GF-D8 (cell line): Measurements from ENCODE around the gene SH3BGR.

ENCODE experiments used
- DNase-seq: peaks from one replicate; lab custom pipeline; 2025; lab: John Stamatoyannopoulos, UW

The SH3BGR gene

DNA sequence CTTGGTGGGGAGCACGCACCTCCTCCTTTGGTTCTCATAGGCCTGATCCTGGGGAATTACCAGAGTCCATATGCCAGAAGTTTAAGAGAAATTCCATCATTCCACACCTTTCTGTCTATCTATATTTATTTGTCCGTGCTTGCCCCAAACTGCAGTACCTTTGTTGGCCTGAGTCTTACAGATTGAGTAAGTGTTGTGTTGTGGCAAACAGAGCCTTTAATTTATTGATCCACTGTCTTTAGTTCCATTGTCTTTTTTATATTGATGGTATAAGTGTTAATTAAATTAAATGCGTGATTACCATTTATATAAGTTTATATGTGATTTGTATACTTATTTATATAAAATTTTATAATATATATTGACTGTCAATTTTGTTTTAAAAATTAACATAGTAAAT, 4.9 kb downstream of the SH3BGR start:
- no peak for DNase-seq

DNA sequence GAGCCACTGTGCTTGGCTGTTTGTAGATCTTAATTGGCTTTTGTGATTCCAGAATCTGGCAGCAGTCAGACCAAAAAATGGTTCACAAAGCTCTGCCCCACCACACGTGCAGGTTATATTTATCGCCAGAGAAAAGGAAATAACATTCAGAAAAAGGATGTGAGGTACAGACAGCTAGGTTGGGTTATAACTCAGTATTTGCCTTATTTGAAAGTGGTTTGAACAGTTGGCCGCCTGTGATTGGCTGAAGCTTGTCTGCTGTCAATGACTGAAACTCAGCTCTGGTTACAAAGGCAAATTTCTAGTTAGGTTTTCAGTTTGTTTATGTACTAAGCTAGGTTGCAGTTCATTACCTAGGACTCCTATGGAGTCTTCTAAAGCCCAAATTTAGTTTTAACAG, 9.6 kb downstream of the SH3BGR start:
- no peak for DNase-seq

DNA sequence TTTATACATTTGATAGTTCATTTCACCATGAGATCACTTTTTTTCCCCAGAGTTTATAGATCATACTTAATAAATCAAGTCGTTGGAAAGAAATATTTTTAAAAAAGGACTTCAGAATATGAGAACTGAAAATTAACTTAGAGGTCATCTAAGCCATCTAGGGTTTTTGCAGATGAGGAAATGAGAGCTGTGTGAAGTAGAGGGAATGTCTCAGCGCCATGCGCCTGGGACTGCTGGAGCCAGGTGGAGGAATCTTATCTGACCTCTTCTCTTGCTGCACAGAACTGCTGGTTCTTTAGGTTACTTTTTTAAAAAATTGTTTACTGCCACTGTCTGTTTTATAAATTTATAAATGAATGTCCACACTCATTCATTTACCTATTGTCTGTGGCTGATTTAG, 11.5 kb downstream of the SH3BGR start:
- DNase-seq = no peak

DNA sequence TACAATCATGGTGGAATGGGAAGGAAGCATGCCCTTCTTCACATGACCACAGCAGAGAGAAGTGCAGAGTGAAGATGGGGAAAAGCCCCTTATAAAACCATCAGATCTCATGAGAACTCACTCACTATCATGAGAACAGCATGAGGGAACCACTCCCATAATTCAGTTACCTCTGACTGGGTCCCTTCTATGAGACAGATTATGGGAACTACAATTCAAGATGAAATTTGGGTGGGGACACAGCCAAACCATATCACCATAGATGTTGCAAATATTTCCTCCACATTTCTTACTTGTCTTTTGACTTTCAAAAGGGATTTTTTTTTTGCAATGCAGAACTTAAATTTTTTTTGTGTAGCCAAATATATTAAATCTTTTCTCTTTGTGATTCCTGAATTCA, 14.8 kb downstream of the SH3BGR start:
- no peak for DNase-seq

DNA sequence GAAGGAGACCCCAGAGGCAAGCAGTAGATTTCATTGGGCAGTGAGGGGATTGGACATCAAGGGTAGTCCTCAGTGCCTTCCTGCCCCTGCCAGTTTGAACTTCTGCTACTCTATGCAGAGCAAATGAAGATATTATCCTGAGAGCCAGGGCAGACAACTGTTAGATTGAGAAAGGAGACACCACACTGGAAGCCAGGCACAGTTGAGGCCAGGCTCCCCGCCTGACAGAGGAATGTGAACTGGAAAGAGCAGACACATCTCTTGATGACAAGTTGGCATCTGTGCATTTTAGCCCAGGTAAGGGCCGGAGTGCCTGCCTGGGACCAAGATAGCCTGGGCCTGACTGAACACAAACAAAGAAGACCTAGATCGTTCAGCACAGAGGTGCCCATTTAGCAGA, 16.0 kb downstream of the SH3BGR start:
- no peak for DNase-seq

DNA sequence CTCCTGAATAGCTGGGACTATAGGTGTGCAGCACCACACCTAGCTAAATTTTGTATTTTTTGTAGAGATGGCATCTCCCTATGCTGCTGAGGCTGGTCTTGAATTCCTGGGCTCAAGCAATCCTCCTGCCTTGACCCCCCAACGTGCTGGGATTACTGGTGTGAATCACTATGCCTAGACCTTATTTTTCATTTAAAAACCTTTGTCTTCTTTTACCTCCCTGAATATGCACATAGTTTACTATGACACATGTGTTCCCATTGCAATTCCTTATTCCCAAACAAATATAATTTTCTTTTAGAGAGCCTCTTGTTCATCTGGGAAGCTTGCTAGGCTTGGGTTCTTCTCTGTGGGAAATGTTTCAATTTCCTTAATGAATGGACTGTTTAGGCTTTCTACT, 16.8 kb downstream of the SH3BGR start:
- no peak for DNase-seq

DNA sequence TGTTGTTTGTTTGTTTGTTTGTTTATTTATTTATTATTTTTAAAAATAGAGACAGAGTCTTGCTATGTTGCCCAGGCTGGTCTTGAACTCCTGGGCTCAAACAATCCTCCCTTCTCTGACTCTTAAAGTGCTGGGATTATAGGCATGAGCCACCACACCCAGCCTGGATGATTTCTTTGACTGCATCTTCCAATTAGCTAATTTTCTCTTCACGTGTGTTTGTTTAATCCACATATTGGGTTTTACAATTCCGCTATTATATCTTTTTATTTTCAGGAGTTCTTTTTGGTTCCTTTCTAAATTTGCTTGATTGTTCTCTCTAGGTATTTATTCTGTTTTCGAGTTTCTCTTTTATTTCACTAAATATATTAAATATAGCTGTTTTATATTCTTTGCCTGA, 19.8 kb downstream of the SH3BGR start:
- DNase-seq = no peak

DNA sequence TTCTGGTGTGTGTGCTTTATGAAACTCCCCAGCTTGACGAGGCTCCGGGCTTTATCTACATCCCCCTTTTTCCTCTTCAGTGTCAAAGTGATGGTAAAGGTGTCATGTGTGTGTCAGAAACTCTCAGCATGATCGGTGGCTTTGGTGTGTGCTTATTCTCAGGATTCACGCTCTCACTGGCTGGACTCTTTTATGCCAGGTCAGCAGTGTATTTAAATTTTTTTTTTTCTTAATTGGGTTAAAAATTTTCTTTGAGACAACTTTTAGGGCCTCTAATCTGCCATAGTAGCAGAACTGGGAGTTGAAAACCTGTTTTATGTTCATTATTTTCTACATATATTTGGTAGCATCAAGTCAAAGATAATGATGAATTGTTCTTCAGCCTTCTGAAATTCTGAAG, 21.0 kb downstream of the SH3BGR start:
- no peak for DNase-seq

DNA sequence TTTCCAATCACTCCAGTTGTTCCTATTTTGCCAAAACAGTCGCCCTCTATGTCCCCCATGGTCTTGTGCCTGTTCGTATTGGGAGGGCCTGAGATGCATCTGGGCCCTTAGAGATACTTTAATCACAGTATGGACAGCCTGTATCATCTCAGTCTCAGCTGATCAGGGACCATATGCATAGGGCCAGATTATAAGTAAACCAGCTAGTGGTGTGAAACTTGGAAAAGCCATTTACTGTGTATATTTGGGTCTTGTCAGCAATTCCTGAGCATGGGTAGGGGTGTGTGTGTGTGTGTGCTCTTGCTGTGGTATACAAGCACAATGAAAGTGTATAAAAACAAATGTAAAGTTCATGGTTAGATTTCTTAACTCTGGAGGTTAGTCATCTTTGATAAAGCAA, 22.8 kb downstream of the SH3BGR start:
- DNase-seq = no peak

DNA sequence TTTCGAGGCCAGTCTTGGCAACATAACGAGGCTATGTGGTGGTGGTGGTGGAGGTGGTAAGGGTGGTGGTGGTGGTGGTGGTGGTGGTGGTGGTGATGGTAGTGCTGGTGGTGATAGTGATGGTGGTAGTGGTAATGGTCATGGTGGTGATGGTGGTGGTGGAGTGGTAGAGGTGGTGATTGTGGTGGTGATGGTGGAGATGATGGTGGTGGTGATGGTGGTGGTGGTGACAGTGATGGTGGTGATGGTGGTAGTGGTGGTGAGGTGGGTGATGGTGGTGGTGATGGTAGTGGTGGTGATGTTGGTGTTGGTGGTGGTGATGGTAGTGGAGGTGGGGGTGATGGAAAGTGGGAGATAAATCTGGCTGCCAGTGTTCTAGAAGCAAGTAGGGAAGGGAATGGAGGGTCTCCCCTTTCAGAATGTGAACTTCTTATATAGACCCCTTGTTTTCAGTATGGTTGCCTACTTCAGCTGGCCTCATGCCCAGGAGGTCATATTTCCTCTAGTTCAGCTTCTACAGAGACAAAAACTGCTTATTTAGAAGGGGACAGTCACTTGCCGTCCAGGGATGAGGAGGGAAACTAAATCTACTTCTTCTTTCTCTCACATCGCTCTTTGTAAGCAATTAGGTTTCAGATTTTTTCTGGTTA, 27.5 kb downstream of the SH3BGR start:
- no peak for DNase-seq

DNA sequence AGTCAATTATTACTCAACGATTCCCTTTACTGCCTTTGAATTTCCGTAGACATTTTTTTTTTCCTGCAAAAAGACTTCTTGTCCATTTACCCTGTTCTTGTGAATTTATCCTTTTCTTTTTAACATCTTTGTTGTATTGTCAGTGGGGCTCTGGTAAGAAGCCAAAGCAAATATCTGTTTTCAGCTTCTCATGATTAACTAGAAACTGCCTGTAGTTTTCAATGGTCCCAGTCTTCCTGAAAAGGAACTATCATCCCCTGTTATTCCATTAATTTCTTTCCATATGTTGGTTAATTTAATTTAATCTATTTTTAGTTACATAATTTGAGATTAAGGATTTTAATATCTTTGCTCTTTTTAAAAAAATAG, 28.0 kb downstream of the SH3BGR start:
- no peak for DNase-seq

DNA sequence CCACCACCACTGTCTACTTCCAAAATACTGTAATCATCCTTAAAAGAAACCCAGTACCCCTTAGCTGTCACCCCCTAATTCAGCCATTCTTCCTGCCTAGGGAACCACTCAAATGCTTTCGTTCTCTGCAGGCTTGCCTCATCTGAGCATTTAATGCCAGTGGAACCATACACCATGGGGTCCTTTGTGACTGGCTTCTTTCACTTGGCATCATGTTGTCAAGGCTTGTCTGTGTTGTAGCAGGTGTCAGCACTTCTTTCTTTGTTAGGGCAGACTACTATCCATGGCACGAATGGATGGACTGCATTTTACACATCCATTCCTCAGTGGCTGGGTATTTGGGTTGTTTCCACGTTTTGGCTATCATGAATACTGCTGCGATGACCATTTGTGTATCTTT, 28.5 kb downstream of the SH3BGR start:
- no peak for DNase-seq

DNA sequence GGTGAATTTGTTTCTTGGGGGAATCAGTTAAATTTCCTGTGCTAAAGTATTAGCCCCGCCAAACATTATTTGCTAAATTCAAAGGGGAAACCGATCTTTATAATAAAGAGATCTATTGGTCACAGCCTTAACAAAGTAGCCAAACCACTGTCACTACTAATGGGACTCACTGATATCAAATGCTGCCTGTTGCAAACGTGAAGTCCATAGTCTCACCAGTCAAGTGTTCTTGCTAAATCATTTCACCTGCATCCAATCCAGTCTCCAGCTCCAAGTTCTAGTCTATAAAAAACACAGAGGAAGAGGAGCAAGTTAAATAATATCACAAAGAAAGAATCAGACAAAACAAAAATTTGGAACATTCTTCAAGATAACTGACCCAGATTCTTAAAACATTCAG, 30.1 kb downstream of the SH3BGR start:
- DNase-seq = no peak

DNA sequence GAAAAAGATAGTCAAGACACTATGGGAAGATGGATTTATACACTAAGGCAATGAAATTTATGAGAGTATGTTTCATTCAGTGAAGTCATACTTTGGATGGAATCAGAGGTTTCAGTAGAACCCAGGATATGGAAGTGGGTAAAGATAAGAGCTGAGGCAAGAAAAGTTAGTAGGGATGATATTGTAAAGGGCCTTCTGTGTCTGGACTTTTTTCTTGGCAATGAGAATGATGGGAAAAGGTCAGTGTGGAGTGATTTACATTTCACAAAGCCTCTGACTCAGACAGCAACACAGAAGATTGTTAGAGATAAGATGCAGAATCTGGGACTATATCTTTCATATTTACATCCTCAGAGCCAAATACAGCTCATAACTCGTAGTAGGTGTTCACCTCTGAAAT, 32.1 kb downstream of the SH3BGR start:
- DNase-seq = no peak

DNA sequence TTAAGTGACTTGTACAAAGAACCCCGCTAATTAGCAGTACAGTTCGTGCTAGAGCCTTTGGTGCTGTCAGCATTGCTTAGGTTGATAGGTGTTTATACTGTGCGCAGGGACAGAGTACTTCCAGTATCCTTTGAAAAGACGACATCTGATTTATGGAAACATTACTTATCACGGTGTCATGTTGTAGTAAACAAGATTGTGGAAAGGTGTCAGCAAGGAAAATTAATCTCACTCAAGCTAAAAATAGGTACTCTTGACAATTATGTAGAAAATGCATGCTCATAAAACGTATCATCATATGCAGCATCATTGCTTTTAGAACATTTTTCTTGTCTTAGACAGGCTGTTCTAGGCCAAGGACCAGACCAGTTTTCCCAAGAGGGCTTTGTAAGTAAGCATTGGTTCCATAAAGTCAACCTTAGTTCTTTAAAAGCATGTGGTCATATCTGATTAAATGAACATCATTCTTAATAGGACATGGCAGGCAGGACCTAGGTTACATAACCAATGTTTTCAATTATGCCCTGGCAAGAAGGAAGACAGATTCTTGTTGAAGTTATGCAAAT, 33.0 kb downstream of the SH3BGR start:
- no peak for DNase-seq

DNA sequence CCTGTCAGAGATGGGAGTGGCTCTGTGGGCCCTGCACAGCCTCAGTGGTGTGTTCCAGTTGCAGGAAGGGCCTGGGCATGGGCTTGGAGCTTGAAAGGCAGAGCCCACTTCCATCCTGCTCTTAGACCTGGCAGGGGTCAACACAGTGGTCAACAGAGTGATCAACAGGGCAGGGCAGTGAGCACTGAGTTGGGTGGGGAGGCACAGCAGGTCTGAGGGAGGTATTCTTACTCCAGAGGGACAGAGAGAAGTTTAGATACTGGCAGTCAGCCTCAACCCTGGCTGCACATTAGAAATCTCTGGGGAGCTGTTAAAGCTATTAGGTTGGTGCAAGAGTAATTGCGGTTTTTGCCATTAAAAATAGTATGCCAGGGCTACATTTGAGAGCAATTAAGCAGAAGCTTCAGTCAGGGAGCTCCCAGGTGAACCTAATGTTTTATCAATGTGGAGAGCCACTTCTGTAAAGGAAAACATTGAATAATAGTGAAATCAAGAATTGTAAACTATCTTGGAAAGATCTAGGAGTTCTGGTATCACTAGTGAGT, 37.7 kb downstream of the SH3BGR start:
- DNase-seq = no peak

DNA sequence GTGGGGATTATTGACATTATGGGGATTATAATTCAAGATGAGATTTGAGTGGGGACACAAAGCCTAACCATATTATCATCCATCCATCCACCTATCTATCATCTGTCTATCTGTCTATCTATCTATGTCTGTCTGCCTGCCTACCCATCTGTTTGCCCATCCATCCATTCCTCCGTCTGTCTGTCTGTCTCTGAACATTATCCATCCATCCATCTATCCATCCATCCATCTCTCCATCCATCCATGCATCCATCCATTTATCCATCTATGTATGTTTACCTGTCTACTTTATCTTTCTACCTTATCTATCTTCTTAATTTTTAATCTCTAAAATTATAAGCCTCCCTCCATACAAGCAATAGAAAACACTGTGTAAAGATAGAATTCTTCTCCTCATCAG, 47.4 kb downstream of the SH3BGR start:
- no peak for DNase-seq

DNA sequence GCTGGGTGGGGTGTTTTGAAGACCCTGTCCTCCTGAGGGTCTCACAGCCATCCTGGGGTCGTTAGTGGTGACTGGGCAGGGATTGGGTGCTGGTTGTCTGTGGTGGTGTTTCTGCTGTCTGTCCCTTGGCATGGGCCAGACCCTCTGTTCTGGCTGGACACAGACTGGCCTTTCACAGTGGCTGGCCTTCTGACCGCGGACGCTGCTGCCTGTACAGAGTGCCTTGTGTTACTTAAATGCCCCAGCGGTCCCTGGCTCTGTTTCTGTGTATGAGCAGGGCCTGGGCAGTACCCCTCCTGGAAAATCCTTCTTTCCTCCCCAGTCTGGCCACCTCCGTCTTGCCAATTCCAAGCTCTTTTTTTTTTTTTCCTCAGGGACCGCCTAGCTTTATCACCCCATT, 50.9 kb downstream of the SH3BGR start:
- DNase-seq = no peak

DNA sequence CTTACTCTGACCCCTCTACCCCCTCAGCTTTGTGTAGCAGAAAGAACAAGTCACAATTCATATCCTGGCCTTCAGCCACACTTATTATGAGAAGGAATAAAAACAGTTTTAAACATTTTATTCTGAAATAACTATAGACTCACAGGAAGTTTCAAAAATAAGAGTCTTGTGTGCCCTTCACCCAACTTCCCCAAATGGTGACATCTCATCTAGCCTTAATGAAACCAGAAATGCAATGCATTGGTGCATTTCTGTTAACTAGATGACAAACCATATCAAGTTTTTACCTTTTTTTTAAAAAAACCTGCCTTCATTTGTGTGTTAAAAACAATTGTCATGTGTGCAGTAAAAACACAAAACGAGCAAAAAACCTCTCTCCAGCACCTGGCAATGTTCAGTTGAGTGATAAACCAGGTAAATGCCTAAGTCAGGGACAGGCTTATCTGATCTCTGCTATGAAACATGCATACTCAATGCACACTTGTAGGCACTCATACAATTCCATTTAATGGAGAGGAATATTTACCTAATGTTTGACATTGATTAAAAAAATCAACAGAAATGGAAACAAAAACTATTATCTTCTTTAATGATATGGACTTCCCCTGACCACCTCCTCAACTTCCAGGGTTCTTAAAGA, 51.5 kb downstream of the SH3BGR start:
- DNase-seq = no peak

DNA sequence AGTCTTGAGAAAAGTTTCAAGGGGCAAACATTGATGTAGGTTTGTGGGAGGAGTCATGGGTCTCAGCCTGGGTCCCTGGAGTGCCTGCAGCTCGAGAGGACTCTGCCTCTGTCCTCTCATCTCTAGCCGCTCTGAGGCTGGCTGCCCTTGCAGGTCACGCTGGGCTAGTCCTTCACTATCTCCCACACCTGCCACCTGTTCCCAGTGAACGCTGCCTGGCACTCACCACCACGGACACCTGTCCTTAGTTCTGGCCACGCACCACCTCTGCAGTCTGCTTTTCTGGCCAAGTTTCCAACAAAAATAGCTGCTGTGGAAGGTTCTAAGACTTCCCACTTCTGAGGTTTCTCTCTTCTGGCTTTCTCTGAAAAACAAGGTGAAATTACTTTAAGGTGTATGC, 52.5 kb downstream of the SH3BGR start:
- no peak for DNase-seq

DNA sequence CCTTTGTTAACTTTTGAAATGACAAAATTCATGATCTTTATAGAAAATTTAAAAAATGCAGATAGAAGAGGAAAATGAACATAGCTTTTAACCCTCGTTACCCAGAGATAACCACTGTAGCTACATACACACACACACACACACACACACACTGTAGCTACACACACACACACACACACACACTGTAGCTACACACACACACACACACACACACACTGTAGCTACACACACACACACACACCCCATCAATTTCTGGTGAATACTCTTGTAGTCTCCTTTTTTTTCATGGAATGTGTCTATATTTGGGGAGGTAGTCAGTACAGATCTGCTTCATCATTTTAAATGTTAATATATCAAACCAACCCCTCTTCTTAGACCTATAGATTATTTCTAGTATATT, 58.5 kb downstream of the SH3BGR start:
- no peak for DNase-seq

DNA sequence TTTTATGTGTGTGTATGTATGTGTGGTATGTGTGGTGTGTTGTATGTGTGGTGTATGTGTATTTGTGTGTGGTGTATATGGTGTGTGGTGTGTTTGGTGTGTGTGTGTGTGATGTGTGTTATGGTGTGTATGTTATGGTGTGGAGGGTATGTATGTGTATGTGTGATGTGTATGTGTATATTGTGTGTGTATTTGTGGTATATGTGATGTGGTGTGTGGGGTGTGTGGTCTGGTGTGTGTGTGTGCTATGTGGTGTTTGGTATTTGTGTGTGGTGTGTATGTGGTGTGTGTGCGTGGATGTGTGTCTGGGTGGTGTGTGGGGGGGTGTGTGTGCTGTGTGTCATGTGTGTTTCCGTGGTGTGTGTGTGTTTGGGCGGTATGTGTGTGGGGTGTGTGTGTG, 59.3 kb downstream of the SH3BGR start:
- DNase-seq = no peak

DNA sequence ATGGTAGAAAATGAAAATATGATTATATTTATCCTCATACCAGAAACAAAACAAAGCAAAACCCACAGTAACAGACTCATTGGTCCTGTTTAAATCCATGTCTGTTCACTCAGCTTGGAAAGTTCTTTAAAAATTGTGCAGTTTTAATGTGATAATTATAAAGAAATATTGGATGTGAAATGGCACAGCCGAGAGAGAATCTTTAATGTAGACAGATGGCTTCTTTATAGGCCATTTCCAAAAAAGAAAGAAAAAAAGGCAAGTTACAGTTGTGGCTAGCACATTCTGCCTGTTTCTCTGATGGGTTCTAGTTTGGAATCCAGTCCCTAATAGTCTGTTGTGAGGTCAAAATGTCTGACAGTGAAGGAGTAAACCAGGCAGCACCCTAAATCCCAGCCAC, 62.0 kb downstream of the SH3BGR start:
- no peak for DNase-seq
